Activated CD4-positive, alpha-beta T cell treated with anti-CD3 and anti-CD28 coated beads, Interleukin-2, amount 50 U/mL, for 4 hours (primary cell): ENCODE measurements around the gene KLF11.

Experiments
- DNase-seq, 2 experiments: peaks; one replicate each; pipeline ENCODE4 v3.0.0-alpha.2; 2020

Gene KLF11

DNA sequence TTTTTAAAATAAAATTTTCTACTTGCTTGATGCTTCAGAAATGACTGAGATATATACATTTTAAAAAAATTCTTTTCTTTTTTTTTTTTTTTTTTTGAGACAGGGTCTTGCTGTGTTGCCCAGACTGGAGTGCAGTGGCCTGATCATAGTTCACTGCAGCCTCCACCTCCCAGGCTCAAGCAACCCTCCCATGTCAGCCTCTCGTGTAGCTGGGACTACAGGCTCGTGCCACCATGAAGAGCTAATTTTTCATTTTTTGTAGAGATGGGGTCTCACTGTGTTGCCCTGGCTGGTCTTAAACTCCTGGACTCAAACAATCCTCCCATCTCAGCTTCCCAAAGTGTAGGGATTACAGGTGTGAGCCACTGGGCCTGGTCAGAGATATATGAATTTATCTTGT lies 24.0 kb downstream of the KLF11 start:
- DNase-seq, result no peak

DNA sequence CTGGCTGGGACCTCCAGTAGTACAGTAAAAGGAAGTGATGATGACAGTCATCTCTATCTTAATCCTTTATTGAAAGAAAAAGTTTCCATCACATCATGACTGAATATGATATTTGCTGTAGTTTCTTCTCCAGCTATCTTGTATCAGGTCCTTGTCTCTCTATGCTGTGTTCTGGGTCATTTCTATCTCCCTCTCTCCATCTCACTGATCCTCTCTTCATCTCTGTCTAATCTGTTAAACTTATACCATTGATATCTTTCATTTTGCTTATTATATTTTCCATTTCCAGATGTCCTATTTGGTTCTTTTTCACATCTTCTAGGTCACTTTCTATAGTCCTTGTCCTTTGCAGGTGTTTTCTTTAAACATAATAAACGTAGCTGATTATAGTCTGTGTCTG lies 24.5 kb downstream of the KLF11 start:
- DNase-seq, result no peak

DNA sequence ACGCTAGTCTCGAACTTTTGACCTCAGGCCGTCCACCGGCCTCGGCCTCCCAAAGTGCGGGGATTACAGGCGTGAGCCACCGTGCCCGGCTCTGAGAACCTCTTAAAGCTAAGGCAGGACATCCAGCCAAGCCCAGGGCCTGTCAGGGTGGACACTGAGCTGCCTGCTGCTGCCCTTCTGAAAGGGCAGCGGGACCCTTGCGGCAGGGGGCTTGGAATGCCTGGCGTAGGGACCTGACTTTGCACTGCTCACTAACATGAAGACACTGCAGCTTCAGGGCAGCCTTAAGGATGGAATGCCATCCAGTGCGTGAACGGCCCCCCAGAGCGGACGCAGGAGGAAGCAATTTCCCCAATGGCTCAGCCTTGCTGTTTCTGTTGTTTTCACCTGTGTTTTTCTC lies 27.8 kb downstream of the KLF11 start:
- DNase-seq, result no peak

DNA sequence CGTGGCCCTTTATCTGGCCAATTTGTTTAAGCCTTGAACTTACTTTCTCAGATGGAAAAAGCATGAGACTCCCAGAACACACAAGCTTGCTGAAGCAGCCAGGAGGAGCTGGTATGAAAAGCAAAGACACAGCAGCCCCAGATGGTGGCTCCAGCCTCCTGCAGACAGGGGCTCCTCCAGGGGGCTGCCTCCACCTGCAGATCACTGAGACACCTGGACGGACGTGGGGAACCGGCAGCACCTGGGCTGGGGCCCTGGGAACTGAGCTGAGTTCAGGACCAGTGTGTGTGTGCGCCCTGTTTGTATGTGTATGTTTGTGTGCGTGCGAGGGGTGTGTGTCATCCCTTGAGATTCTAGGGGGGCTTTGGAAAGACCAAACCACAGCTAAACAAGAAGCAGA lies 28.2 kb downstream of the KLF11 start:
- no peak for DNase-seq

DNA sequence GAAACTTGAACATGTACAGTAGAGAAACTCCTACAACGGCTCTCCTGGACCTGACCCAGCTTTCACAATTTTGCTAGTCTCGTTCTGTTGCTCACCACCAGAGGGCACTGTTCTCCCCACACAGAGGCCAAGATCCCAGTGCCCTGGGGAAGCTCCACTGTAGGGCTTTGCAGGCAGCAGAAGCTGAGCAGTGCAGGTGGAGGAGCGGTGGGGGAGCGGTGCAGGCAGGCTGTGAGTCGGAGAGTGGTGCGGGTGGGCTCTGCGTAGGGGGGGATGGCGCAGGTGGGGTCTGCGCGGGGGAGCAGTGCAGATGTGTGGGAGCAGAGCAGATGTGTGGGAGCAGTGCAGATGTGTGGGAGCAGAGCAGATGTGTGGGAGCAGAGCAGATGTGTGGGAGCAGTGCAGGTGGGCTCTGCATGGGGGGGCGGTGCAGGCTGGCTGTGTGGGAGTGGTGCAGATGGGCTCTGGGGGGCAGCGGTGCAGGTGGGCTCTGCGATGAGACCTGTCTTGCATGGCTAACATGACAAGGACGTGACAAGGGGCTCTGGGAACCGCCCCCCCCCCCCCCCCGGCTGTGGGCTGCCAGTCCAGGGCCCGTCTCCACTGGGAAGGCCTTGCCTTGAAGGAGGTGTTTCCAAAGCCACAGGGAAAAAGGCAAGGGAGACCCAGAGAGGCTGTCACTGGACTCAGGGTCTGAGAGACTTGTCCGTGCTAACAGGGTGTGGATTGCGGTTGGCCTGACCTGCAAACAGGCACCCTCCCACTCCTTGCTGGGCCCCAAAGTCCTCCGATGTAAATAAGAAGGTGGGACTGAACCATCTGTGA lies 29.5 kb downstream of the KLF11 start:
- DNase-seq, result peak; percentile 70 to 76

DNA sequence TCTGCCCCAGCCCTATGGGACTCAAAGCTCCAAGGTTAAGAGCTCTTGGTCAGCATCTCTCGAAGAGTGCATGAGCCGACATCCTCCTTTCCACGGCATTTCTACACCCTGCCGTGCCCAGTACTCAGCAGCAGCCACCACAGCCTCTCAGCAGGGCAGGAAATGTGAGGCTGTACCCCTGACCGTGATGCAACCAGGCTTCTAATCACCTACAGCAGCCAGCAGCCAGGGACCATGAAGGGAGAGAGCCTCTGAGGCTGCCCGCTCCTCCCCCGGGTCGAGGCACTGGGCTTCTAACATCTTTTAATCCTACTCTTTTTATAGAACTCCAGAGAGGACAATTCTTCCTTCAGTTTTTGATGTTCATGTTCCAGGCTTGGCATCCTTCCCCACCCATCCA lies 30.4 kb downstream of the KLF11 start:
- DNase-seq, result no peak

DNA sequence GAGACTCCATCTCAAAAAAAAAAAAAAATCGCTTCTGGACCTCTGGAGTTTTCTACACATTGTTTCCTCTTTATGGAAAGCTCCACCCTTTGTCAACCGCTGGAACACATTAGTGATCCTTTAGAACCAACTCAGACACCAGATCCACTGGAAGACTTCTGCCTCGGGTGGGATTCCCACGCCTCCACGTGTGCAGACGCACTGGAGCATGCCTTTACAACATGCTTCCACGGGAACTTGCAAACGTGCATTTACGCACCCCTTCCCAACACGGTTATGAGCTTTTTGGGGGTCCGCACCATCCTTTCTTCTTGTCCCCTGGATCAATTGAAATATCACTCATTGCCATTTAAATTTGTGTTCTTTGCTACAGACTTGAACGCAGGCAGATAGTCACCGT lies 31.8 kb downstream of the KLF11 start:
- DNase-seq, result no peak

DNA sequence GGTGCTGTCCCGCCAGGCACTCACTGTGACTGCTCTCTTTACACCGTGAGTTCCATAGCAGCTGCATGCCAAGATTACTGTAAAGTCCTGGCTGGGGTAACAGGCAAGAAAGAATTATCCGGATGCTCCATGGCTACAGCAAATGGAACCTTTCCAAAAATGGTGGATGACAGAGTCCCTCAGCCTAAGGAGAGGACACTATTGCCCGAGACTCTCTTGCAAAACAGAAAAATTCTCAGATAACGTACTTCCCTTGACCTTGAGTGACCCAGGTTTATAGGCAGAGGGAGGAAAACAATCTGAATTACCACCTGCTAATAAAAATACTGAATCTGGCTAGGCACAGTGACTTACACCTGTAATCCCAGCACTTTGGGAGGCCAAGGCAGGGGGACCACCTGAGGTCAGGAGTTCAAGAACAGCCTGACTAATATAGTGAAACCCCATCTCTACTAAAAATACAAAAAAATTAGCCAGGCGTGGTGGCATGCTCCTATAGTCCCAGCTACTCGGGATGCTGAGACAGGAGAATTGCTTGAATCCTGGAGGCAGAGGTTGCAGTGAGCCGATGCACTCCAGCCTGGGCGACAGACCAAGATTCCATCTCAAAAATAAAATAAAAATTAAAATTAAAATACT lies 32.3 kb downstream of the KLF11 start:
- DNase-seq, result no peak

DNA sequence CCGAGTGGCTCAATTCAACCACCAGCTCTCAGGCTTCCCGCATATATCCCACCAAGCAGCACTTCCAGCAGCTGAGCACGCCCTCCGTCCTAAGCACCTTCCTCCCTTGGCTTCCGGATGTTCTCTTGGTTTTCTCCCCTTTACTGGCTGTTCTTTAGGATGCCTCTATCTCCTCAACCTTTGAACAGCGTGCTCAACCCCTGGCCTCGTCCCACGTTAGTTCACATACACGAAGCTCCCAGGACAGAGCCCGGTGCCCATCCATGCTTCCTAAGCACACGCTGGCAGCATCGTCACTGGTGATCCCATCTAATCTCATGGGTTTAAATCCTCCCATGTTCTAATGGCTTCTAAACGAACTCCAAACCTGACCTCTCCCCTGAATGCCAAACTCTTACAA lies 33.2 kb downstream of the KLF11 start:
- no peak for DNase-seq

DNA sequence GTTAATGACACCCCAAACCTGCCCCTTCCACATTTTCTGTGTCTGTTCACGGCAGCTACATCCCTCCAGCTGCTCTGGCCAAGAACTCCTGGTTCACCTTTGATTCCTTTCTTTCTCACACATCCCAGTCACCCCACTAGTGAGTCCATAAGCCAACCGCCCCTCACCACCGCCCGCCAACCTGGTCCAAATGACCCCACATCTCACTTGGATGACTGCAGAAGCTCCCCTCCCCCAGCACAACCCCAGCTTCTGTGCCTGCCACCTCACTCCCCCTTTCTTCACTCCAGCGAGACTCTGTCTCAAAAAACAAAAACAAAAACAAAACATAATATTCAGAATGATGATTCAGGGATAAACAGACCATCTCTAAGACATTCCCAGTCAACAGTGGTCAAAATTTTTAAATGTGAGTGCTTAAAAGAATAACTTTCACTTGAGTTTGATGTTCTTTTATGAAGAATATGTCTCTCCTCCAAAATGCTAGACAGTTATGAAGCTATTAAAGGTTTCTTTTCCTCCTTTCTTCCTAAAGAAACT lies 33.7 kb downstream of the KLF11 start:
- DNase-seq, result no peak

DNA sequence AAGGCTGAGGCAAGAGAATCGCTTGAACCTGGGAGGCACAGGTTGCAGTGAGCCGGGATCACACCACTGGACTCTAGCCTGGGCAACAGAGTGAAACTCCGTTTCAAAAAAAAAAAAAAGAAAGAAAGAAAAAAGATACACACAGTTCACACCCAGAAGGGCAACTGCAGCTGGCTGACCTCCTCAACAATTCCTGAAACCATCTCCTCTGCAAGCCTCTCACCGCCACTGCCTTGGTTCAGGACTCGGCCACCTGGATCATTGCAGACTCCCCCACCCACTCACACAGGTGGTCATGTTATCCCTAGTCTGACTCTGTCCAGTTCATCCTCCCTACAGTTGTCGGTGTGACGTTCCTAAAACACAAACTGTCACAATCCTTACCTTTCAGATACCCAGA lies 34.7 kb downstream of the KLF11 start:
- DNase-seq, result no peak

DNA sequence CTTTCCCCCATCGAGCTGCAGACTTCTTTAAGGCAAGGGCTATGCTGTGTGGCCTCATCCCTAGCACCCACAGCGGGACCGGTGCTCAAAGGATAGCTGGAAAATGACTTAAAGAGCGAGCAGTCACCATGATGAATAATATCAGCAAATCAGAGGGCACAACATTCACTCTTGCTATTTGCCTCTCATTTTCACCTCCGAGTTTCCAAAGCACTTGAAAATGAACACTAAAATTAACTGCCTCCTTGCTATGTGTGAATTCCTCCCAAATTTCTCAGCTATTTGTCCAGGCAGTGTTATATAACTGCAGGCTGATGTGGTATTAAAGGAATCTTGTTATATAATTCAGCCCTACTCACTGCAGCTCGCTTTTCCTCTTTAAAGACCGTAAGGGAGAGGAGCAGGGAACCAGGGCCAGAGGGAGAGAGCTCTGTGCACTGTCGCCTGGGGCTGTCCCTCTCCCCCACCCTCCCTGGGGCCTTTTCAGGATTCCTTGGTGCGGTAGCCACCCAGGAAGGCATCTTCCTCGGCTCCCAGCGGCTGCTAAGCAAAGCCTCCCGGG lies 35.4 kb downstream of the KLF11 start:
- DNase-seq, result no peak

DNA sequence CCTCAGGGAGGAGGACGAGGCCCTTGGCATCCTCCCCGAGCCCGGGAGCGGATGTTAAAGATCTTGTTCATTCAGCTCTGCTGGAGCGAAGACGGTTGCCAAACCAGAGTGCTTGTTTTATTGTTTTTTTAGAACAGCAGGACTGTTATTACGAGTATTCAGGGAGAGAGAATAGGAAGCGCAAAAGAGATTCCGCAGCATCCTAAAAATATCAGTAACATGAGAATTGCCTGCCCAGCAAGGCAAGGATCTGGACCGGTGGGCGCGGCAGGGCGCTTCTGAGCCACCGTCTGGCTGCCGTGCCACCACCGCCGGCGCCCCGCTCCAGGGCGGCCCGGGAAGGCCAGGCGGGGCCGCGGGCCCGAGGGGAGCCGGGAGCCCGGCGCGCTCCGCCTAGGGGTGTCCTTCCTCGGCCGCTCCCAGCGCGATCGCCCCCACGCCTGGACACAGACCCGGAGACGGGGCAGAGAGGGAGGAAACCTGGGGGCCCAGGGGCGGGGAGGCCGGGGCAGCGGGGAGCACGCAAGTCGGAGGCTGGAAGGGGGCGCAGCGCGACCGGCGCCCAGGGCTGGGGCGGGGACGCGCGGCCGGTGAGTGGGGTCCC lies 36.0 kb downstream of the KLF11 start:
- DNase-seq, result no peak

DNA sequence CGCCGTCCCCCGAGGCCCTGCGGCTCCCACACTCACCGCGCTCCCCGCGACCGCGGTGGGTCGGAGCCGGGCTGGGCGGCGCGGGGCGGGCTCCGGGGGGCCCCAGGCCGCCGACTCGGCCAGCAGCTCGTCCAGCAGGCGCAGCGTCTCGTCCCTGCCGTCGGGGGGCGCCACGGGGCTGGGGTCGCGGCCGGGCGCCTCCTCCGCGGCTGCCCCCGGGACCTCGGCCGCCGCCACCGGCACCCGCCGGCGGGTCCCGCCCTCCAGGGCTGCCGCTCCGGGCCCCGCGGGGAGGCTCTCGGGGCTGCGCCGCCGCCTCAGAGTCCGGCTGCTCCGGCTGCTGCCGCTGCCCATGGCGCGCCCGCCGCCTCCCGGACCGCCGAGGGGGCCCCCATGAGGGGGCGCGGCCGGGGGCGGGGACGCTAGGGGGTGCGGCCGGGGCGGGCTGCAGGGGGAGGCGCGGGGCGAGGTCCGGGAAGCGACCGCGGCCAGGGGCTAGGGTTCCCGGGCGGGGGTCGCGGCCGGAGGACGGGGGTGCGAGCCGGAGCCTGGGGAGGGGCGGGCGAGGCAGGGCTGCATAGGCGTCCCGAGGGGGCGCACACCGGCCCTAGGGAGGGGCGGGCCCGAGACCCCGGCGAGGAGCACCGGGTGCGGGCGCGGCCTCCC lies 36.7 kb downstream of the KLF11 start, which contains the start of gene CYS1:
TSS of gene CYS1 (minus strand) at position 542 of the 666 bp plus-strand sequence. CDS start at position 354, 188 bp downstream.
- no peak for DNase-seq

DNA sequence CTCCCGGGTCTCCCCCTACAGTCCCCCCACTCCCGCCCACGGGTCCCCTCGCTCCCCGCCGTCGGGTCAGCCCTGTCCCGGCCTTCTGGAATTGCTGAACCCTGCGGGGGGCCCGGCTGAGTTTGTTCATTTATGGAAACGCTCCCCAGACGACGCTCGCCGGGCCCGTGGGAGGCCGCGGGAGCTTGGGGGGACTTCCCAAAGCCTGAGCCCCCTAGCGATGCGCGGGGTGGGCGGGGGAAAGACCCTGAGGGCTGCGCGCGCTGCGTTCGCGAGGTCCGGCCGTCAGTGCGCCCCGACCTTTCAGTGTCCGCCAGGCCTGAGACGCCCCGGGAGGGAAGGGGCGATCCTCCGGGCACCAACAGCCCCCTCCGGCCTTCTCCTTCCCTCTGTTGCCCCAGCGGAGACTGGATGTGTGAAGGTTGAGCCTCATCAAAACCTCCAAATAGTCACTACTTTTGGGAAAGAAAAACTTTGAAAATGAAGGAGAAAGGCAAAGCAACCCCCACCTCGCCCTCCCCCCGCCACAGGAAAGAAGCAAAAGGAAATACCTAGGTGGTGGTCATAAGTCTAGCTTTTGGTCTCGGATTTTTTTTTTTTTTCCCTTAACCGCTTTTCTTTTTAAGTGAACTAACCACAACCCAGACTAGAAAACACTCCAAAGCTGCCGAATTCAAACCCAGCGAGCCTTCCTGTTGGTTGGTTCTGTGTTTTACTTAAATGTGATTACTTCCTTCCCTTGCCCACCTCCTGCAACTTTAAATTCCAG lies 37.4 kb downstream of the KLF11 start:
- no peak for DNase-seq

DNA sequence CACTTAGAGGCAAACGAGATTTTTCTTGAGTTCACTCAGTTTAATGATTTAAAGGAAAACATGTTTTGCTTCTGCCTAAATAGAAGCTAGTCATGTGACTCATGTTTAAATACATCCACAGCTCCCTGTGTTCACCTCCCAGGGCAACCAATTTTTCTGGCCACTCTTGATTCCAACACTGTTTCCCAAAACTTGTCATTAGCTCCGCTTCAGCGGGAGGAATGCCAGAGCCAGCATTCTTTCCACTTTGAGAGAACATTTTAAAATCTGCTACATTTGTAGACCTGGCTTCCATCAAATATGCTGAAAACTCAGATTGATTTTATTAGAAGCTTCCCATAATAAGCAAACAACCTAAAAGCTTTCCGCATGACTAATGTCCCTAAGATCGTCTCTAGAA lies 39.7 kb downstream of the KLF11 start:
- no peak for DNase-seq

DNA sequence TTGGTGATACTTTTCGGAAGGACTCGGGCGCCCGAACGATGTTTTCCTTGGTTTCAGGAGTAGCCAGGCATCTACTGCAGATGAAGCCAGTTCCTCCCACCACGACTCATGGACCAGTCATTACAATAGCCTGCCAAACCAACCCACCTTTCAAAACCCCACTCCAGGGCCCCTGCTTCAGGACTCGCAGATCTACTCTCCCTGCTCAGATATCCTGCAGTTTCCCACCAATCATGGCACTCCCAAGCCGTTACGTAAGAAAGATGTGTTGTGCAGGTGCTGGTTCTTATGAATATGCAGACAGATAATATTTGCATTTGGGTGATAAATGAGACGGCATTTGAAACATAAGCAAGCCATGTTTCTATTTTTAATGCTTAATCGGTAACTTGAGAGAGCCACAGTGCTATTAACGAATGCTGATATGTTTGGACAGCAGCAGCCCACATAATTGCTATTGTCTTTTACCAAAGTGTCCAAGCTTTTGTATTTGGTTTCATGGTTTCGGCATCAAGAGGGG lies 40.4 kb downstream of the KLF11 start:
- no peak for DNase-seq

DNA sequence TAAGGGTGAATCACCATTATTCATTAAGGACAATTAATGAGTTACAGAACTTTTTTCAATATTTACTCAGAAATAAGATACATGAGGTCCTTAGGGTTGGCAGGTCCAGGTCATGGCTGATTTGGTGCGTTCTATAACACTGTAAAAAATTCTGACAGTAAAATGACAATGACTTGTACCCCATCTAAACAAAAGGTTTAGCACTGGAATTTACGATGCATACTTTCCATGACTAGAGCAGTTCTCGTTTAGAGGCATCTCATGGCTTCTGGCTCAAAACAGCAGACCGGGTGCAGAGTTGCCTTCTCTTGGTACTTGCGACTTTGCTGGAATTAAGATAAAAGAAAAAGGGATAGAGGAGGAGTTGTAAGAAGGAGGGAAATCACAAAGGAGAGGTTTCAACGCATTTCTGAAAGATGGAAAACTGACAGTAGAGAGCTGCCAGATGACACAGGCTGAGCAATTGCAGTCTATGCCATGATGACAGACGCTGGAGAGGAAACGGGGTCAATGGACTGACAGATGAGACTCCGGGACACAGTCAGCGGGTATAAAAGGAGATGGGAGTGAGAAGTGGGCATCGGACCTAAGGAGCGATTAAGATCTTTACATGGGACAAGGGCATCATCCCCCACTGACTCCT lies 41.0 kb downstream of the KLF11 start:
- DNase-seq, result no peak

DNA sequence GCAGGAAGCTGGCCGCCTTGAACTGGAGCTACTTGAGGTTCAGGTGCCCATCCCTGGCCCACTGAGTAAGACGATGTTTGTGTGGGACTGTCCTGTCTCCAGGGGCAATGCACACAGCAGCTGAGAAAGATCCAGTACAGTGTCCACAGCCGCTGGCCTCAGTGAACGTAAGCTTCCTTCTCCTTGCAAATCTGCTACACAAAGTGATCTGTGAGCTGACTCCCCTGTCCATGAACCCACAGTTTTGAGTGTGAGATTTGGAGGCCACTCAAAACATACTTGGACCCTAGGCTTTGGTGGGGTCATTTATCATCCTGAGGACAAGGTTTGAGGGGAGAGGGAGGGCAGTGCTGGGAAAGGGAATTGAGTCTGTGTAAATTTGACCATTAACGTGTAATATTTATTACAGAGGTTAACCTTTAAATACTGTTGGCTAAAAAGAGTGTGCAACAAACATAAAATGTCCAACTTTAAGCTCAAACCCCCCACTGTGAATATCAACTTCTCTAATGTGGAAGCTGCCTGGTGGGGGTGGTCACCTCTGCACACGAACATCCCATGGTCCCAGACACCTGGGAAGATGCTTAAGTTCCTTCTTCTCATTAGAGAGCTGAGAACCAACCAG lies 41.8 kb downstream of the KLF11 start:
- no peak for DNase-seq

DNA sequence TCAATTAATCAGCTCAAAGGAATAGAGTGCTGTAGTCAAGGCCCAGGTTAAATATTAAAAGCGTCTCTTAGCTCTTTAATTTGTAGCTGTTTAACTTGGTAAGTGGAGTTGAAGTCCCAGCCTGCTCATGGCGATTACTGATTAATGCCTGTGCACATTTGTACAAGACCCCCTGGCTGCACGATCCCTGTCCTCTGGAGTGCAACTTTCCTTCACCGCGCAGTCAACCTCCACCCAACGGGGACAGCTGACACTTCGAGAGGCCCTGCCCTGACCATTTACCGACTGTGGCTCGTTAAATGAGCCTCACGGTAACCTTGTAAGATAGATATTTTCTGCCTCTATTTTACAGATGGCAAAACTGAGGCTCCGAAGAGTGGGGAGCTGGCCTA lies 42.3 kb downstream of the KLF11 start:
- DNase-seq, result no peak

DNA sequence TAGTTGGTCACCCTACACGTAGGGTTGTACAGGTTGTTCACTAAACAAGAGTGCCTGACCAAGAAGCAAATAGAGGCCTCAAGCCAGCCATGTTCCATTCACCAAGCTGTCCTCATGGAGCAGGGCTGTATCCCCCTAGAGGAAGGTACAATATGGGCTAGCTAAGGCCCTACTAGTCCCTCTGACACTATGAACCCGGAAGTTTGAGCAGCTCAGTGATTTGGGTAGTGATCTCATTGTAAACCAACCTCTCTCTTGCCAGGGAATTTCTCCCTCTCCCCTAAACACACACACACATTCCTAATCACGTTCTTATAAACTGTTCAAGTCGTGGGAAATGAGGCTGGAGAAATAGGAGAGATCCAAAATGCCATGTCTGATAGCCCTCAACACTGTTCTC lies 43.6 kb downstream of the KLF11 start:
- DNase-seq, result no peak
